ENCODE data around the gene SERPINE2.

The SERPINE2 gene

DNA sequence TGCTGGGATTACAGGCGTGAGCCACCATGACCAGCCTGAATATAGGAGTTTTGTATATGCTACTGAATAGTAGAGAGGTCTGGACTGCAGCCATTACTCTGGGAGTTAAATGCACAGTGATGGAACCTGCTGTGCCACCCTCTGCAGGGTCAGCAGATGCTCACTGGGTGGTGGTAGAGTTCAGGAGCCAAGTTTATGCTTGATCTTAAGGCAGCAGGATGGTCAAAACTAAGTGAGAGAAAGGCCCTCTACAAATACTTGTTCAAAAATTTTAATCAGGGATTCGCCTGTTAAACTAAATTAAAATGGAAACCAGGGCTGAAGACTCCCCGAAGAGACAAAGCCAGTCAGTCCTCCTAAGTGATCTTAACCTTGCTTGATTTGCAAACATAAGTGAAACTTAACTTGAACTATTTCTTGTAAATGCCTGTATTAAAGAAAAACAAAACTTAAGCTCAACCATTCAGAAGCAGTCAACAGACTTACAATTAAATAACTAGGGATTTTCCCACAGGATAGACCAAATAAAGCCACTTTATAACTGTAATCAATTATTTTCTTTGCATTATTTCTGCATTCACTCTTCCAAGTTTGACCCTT is 89.7 kb downstream of the SERPINE2 start:
- Histone ChIP-seq H3F3A (ENCODE audit: insufficient read depth, low read length) (no peaks in the 10 kb centered on the region), H3K27me3 (ENCODE audit: insufficient read depth, low read length) (no peaks in the 10 kb centered on the region), H3K4me3 (ENCODE audit: low read depth, low read length, poor library complexity, severe bottlenecking) (no peak overlapping the region), H3K27ac (ENCODE audit: low read depth, low read length, poor library complexity, severe bottlenecking) (no peak overlapping the region), H3K79me2 (ENCODE audit: insufficient read depth, low read length) (no peaks in the 10 kb centered on the region), H3K36me3 (ENCODE audit: insufficient read depth, low read length) (no peaks in the 10 kb centered on the region), H4K20me1 (ENCODE audit: insufficient read depth, low read length) (no peaks in the 10 kb centered on the region), H3K9me3 (ENCODE audit: low read length) (no peaks in the 10 kb centered on the region), H3K9ac (ENCODE audit: low read length) (no peak overlapping the region), H2AFZ (ENCODE audit: low read length) (0 out of 2 replicates have a peak overlapping the region, but pooled peaks have one; percentile 2), H3K4me1 (ENCODE audit: insufficient read depth, low read length, severe bottlenecking) (peaks cover 52% of the 10 kb centered on the region), H3K4me2 (ENCODE audit: low read length) (no peak overlapping the region), H3K9me2 (ENCODE audit: low read depth, low read length) (no peaks in the 10 kb centered on the region)
- TF ChIP-seq CTCF (IDR thresholded peaks at IDR 0.05; ENCODE audit: low read length) = peak; percentile 43
- no peak for TF ChIP-seq EZH2 (IDR thresholded peaks at IDR 0.05; ENCODE audit: borderline replicate concordance, low read length)

DNA sequence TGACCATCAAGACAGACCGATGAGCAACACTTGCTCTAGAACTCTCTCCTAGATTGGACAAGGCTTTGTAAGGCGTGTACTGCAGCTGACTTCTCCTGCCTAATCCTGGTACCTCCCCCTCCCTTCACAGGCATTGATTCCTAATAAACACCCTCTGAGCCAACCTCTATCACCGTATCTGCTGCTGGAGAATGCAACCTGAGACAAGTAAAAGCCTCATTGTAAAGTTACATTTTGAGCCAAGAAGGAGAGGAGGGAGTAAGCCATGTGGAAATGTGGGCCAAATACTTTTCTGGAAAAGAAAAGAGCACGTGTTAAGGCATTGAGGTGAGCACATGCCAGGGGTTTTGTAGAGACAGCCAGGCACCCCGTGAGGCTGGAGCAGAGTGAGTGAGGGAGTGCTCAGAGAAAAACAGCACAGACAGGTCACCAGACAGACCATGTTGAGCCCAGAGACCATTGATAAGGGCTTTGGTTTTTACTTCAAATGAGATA is 91.3 kb downstream of the SERPINE2 start:
- H3K4me3 ChIP-seq (ENCODE audit: low read depth, low read length, poor library complexity, severe bottlenecking) = no peak overlapping the region
- H3K79me2 ChIP-seq (ENCODE audit: insufficient read depth, low read length) = no peaks in the 10 kb centered on the region
- H2AFZ ChIP-seq (ENCODE audit: low read length) = no peak overlapping the region
- no peaks in the 10 kb centered on the region for H3K9me3 ChIP-seq (ENCODE audit: low read length)
- no peaks in the 10 kb centered on the region for H3F3A ChIP-seq (ENCODE audit: insufficient read depth, low read length)
- no peak for TF ChIP-seq CTCF (IDR thresholded peaks at IDR 0.05; ENCODE audit: low read length)
- no peak for TF ChIP-seq EZH2 (IDR thresholded peaks at IDR 0.05; ENCODE audit: borderline replicate concordance, low read length)
- no peaks in the 10 kb centered on the region for H3K9me2 ChIP-seq (ENCODE audit: low read depth, low read length)
- H3K27ac ChIP-seq (ENCODE audit: low read depth, low read length, poor library complexity, severe bottlenecking) = no peak overlapping the region
- H3K36me3 ChIP-seq (ENCODE audit: insufficient read depth, low read length) = no peaks in the 10 kb centered on the region
- no peak overlapping the region for H3K4me2 ChIP-seq (ENCODE audit: low read length)
- peaks cover 52% of the 10 kb centered on the region for H3K4me1 ChIP-seq (ENCODE audit: insufficient read depth, low read length, severe bottlenecking)
- no peak overlapping the region for H3K9ac ChIP-seq (ENCODE audit: low read length)
- H3K27me3 ChIP-seq (ENCODE audit: insufficient read depth, low read length) = no peaks in the 10 kb centered on the region
- no peaks in the 10 kb centered on the region for H4K20me1 ChIP-seq (ENCODE audit: insufficient read depth, low read length)

DNA sequence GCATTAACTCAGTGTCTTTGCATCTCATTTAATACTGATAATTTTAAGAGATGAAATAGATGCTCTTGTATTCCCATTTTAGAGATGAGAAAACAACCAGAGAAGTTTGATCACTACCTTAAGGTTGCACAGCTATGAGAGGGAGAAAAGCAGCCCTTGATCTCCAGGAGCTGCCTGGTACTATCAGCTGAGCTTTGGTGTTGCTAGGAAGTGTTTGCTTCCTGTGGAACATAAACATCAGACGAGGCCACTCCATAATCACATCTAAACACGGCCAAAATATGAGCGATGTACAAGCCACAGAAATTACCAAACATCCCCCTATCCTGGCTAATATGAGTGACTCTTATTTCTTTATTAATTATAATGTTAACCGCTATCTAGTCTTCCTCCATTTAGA is 93.3 kb downstream of the SERPINE2 start:
- H3K9ac ChIP-seq (ENCODE audit: low read length) = peak overlapping the region; percentile 63; the same call in 1 of the 2 replicates
- H3K27ac ChIP-seq (ENCODE audit: low read depth, low read length, poor library complexity, severe bottlenecking) = no peak overlapping the region

More for the DNA sequence above, 93.3 kb downstream of the SERPINE2 start:
- Histone ChIP-seq H3K9me3 (ENCODE audit: low read length) (no peaks in the 10 kb centered on the region), H3K36me3 (ENCODE audit: insufficient read depth, low read length) (no peaks in the 10 kb centered on the region), H3K79me2 (ENCODE audit: insufficient read depth, low read length) (no peaks in the 10 kb centered on the region), H3K4me3 (ENCODE audit: low read depth, low read length, poor library complexity, severe bottlenecking) (peak overlapping the region; percentile 75), H2AFZ (ENCODE audit: low read length) (peak overlapping the region; percentile 43), H3K27me3 (ENCODE audit: insufficient read depth, low read length) (no peaks in the 10 kb centered on the region), H3F3A (ENCODE audit: insufficient read depth, low read length) (no peaks in the 10 kb centered on the region), H3K4me2 (ENCODE audit: low read length) (peak overlapping the region; percentile 73), H4K20me1 (ENCODE audit: insufficient read depth, low read length) (no peaks in the 10 kb centered on the region), H3K4me1 (ENCODE audit: insufficient read depth, low read length, severe bottlenecking) (peaks cover 32% of the 10 kb centered on the region), H3K9me2 (ENCODE audit: low read depth, low read length) (no peaks in the 10 kb centered on the region)
- TF ChIP-seq CTCF (IDR thresholded peaks at IDR 0.05; ENCODE audit: low read length) = no peak

All from OCI-LY1 (cell line).